Measurements from ENCODE around the gene SRPRA. TPM values are rescaled to one million over a fixed set of nuclear protein-coding genes. Genes with fewer than 3 reads are reported as not detected.

SRPRA gene
- total and polyA plus RNA-seq, 12 donors: 61.5 to 194 (median 107) TPM

GRCh38 chr11:126216526-126217305 lies 52.0 kb downstream of the SRPRA start:
- no peak overlapping the region for H3K4me3 ChIP-seq
- no peak for TF ChIP-seq POLR2A (IDR thresholded peaks at IDR 0.05)
- no peak for TF ChIP-seq CTCF (IDR thresholded peaks at IDR 0.05)
- H3K4me1 ChIP-seq (replicated peaks in 1 of 2): peaks cover 0 to 21% of the 10 kb centered on the region in 2 donors
- intact Hi-C loops (cut with DNase I): loop anchor here in 1 of 2 donors (10.0 kb wide), 1 partner anchor 48 kb away; the partner anchor contains the start of genes FOXRED1 and SRPRA
- 82 to 90% (median 87%) methylated on average over 6 of the region's 6 CpGs for WGBS, 4 donors
- no peaks in the 10 kb centered on the region for H3K27me3 ChIP-seq
- no peak for DNase-seq
- no peak overlapping the region for H3K27ac ChIP-seq
- no peaks in the 10 kb centered on the region for H3K36me3 ChIP-seq (replicated peaks in 1 of 2)
- no peaks in the 10 kb centered on the region for H3K9me3 ChIP-seq (replicated peaks in 1 of 3)

- H3K36me3 ChIP-seq (replicated peaks in 1 of 2): peaks cover 0 to under 1% of the 10 kb centered on the region in 2 donors
- intact Hi-C loops (cut with DNase I): loop anchor here (5.0 to 10.0 kb wide), 2 partner anchors 50 to 52 kb away; partner anchors contain the start of genes FOXRED1 (in 2 of the 2) and SRPRA (in 2 of the 2)
- H3K4me3 ChIP-seq: no peak overlapping the region
- peaks cover 4 to 27% of the 10 kb centered on the region in 2 donors for H3K4me1 ChIP-seq (replicated peaks in 1 of 2)
- 46 to 65% (median 51%) methylated on average over 6 of the region's 6 CpGs for WGBS, 4 donors
- no peaks in the 10 kb centered on the region for H3K27me3 ChIP-seq
- H3K9me3 ChIP-seq (replicated peaks in 1 of 3): no peaks in the 10 kb centered on the region
- no peak overlapping the region for H3K27ac ChIP-seq
- DNase-seq: no peak
- TF ChIP-seq CTCF (IDR thresholded peaks at IDR 0.05) (no peak), POLR2A (IDR thresholded peaks at IDR 0.05) (no peak)
These were observed 53.9 kb downstream of the SRPRA start for GRCh38 chr11:126214841-126215240.

- Histone ChIP-seq H3K27ac (no peak overlapping the region), H3K27me3 (no peaks in the 10 kb centered on the region), H3K4me3 (no peak overlapping the region), H3K4me1 (replicated peaks in 1 of 2) (peaks cover 4 to 27% of the 10 kb centered on the region in 2 donors), H3K36me3 (replicated peaks in 1 of 2) (peaks cover 0 to 5% of the 10 kb centered on the region in 2 donors), H3K9me3 (replicated peaks in 1 of 3) (no peaks in the 10 kb centered on the region)
- intact Hi-C loops (cut with DNase I): loop anchor here (5.0 to 10.0 kb wide), 2 partner anchors 50 to 53 kb away; partner anchors contain the start of genes FOXRED1 (in 2 of the 2) and SRPRA (in 2 of the 2)
- no peak for DNase-seq
- WGBS, 4 donors: 49 to 88% (median 79%) methylated on average over 2 of the region's 2 CpGs
- TF ChIP-seq POLR2A (IDR thresholded peaks at IDR 0.05): no peak
- no peak for TF ChIP-seq CTCF (IDR thresholded peaks at IDR 0.05)
These were observed 54.3 kb downstream of the SRPRA start for GRCh38 chr11:126214441-126214840.

Small RNA genes within 50 kb of the gene (small RNA-seq; reads per million reads assigned to genes)
- 0 reads per million in 2 donors for gene RN7SL351P
- 0 reads per million in 2 donors for gene RNU4-86P

Other genes with a start within 250 kb of the SRPRA start
- gene CDON, start 206.0 kb downstream of the SRPRA start, total RNA-seq: 10 to 100 TPM in 1 of 9 donors, 1 to 10 TPM in 8; 2.1 to 12.1 (median 5.1) TPM
- gene CDON, start 206.0 kb downstream of the SRPRA start, polyA plus RNA-seq: 1 to 10 TPM in 2 of 3 donors, under 1 TPM in 1; 0.90 to 1.2 (median 1.1) TPM
- 10 to 100 TPM; 10.6 to 27.5 (median 21.1) TPM for gene RPUSD4, start 57.2 kb downstream of the SRPRA start, total RNA-seq
- gene RPUSD4, start 57.2 kb downstream of the SRPRA start, polyA plus RNA-seq: 10 to 100 TPM; 12.4 to 18.5 (median 15.9) TPM
- 10 to 100 TPM; 12.0 to 26.6 (median 17.2) TPM for gene FAM118B, start 57.1 kb downstream of the SRPRA start, total RNA-seq
- gene FAM118B, start 57.1 kb downstream of the SRPRA start, polyA plus RNA-seq: 10 to 100 TPM in 1 of 3 donors, 1 to 10 TPM in 2; 5.8 to 17.0 (median 8.8) TPM
- gene FOXRED1, start 259 bp upstream of the SRPRA start, total RNA-seq: 10 to 100 TPM in 8 of 9 donors, 1 to 10 TPM in 1; 7.2 to 33.0 (median 27.6) TPM
- gene FOXRED1, start 259 bp upstream of the SRPRA start, polyA plus RNA-seq: 10 to 100 TPM; 31.3 to 55.3 (median 43.9) TPM
- gene TIRAP, start 14.2 kb upstream of the SRPRA start, total RNA-seq: 10 to 100 TPM in 7 of 9 donors, 1 to 10 TPM in 2; 8.9 to 41.1 (median 12.5) TPM
- gene TIRAP, start 14.2 kb upstream of the SRPRA start, polyA plus RNA-seq: 10 to 100 TPM in 1 of 3 donors, 1 to 10 TPM in 2; 4.7 to 12.0 (median 5.9) TPM
- 10 to 100 TPM in 8 of 9 donors, 1 to 10 TPM in 1; 8.3 to 22.2 (median 18.0) TPM for gene DCPS, start 35.2 kb upstream of the SRPRA start, total RNA-seq
- 10 to 100 TPM; 18.2 to 45.5 (median 22.4) TPM for gene DCPS, start 35.2 kb upstream of the SRPRA start, polyA plus RNA-seq
- gene ST3GAL4, start 86.8 kb upstream of the SRPRA start, total RNA-seq: 100 to 1,000 TPM; 119 to 359 (median 148) TPM
- gene ST3GAL4, start 86.8 kb upstream of the SRPRA start, polyA plus RNA-seq: 100 to 1,000 TPM; 210 to 265 (median 254) TPM

Measured in adrenal gland (tissue), 12 donors.